Astrocyte (in vitro differentiated cells and primary cell): Measurements from ENCODE around the gene SBK3. TPM values are rescaled to one million over a fixed set of nuclear protein-coding genes. Genes with fewer than 3 reads are reported as not detected.

Source experiments
- DNase-seq: peaks from one replicate; pipeline ENCODE4 v3.0.0-alpha.2; 2010; ENCODE audit warnings: low read depth
- FAIRE-seq: peaks from 2 replicates; lab custom pipeline; 2011; peaks lifted over from hg19 to GRCh38; lab: Jason Lieb, UNC
- H2AFZ ChIP-seq: 2 replicates; pipeline ENCODE4 v1.6.0; 2012; ENCODE audit warnings: low read depth, low read length, inconsistent platforms
- H3K27ac ChIP-seq: 2 replicates; pipeline ENCODE4 v1.5.1; 2011; ENCODE audit warnings: low read depth, low read length, inconsistent platforms
- H3K27me3 ChIP-seq: 2 replicates; pipeline ENCODE4 v1.6.0; 2011; ENCODE audit warnings: low read length, inconsistent platforms; ENCODE audit not compliant: insufficient read depth
- H3K36me3 ChIP-seq: 2 replicates; pipeline ENCODE4 v1.5.1; 2011; ENCODE audit warnings: low read length, inconsistent platforms; ENCODE audit not compliant: insufficient read depth
- H3K4me1 ChIP-seq: 2 replicates; pipeline ENCODE4 v1.5.1; 2011; ENCODE audit warnings: low read length, inconsistent platforms; ENCODE audit not compliant: insufficient read depth
- H3K4me2 ChIP-seq: 2 replicates; pipeline ENCODE4 v1.6.0; 2012; ENCODE audit warnings: low read length, inconsistent platforms
- H3K4me3 ChIP-seq: 2 replicates; pipeline ENCODE4 v1.5.1; 2011; ENCODE audit warnings: low read depth, mild to moderate bottlenecking, low read length, inconsistent platforms; ENCODE audit not compliant: insufficient read depth
- H3K79me2 ChIP-seq: 2 replicates; pipeline ENCODE4 v1.6.0; 2012; ENCODE audit warnings: mild to moderate bottlenecking, low read length, inconsistent platforms; ENCODE audit not compliant: insufficient read depth
- H3K9ac ChIP-seq: 2 replicates; pipeline ENCODE4 v1.6.0; 2012; ENCODE audit warnings: mild to moderate bottlenecking, low read length, inconsistent platforms
- H3K9me3 ChIP-seq: 2 replicates; pipeline ENCODE4 v1.5.1; 2012; ENCODE audit warnings: low read depth, mild to moderate bottlenecking, low read length, inconsistent platforms; ENCODE audit not compliant: insufficient read depth
- H4K20me1 ChIP-seq: 2 replicates; pipeline ENCODE4 v1.6.0; 2012; ENCODE audit warnings: low read length, inconsistent platforms; ENCODE audit not compliant: insufficient read depth
- H3K27ac Mint-ChIP-seq: one replicate; pipeline ENCODE4 v1.8.0; 2021; ENCODE audit warnings: mild to moderate bottlenecking, mixed read lengths; ENCODE audit not compliant: unreplicated experiment
- H3K27me3 Mint-ChIP-seq: one replicate; pipeline ENCODE4 v1.8.0; 2021; ENCODE audit warnings: low read depth, mixed read lengths; ENCODE audit not compliant: unreplicated experiment
- H3K36me3 Mint-ChIP-seq: one replicate; pipeline ENCODE4 v1.8.0; 2021; ENCODE audit warnings: low read depth, mixed read lengths; ENCODE audit not compliant: unreplicated experiment
- H3K4me1 Mint-ChIP-seq: one replicate; pipeline ENCODE4 v1.8.0; 2021; ENCODE audit warnings: low read depth, mixed read lengths; ENCODE audit not compliant: unreplicated experiment
- H3K4me3 Mint-ChIP-seq: one replicate; pipeline ENCODE4 v1.8.0; 2021; ENCODE audit warnings: mild to moderate bottlenecking, moderate library complexity, mixed read lengths; ENCODE audit not compliant: unreplicated experiment
- H3K9me3 Mint-ChIP-seq: one replicate; pipeline ENCODE4 v1.8.0; 2021; ENCODE audit warnings: mild to moderate bottlenecking, mixed read lengths; ENCODE audit not compliant: unreplicated experiment
- EZH2 ChIP-seq: IDR thresholded peaks from 2 replicates; pipeline ENCODE4 v1.6.1; 2012; ENCODE audit warnings: mild to moderate bottlenecking, low read length, inconsistent platforms; ENCODE audit not compliant: insufficient read depth
- total RNA-seq: library from RNA; stranded (reverse); gene quantifications from 2 replicates; pipeline ENCODE4 v1.2.1, GENCODE V29; 2021
- TF ChIP-seq, protein P1 (sequence below): IDR thresholded peaks from 2 replicates; pipeline ENCODE4 v1.5.1; 2011; ENCODE audit warnings: low read depth, mild to moderate bottlenecking, inconsistent platforms, low read length, moderate library complexity; ENCODE audit not compliant: insufficient read depth

Gene SBK3
- total RNA-seq, 1 donor from 2014 or later: 0.91 TPM

DNA sequence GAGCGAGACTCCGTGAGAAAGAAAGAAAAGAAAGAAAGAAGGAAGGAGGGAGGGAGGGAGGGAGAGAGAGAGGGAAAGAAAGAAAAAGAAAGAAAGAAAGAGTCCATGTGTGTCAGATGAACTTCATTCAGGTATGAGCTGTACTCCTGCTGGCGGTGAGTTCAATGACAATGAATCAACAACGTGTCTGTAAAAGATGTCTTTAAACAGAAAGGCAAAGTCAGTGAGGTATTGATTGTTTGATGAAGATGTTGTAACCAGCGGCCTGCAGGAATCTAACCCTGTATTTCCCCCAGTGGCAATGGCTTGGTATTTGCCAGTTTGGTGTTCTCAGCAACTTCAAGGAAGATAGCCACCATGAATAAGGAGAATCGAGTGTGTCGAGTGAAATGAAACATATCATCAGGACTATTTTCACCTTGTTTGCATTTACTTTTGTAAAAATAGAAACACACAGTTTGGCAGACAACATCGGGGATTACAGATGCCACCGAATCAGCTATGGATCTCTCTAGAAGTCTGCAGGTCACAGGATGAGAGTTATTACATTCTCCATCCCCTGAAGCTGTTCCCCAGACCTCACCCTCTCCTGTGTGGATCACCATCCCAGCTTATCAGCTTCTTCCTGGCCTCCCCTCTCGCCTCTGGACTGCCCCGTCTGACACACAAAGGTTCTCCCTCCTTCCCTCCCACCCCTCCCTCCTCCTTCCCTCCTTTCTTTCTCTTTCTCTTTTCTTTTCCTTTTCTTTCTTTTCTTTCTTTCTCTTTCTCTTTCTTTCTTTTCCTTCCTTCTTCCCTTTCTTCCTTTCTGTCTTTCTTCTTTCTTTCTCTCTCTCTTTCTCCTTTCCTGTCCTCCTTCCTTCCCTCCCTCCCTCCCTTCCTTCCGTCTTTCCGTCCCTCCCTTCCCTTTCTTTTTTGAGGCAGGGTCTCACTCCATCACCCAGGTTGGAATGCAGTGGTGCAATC lies 8.2 kb upstream of the SBK3 start:
- Mint-ChIP-seq H3K4me1 (peaks cover 30% of the 10 kb centered on the region), H3K9me3 (no peaks in the 10 kb centered on the region), H3K27ac (peak overlapping the region; percentile 96), H3K27me3 (no peaks in the 10 kb centered on the region), H3K4me3 (peak overlapping the region; percentile 21), H3K36me3 (no peaks in the 10 kb centered on the region)
- Histone ChIP-seq H3K4me2 (peak overlapping the region; percentile 62), H3K4me3 (no peak overlapping the region), H3K36me3 (no peaks in the 10 kb centered on the region), H3K79me2 (no peaks in the 10 kb centered on the region), H3K9me3 (no peaks in the 10 kb centered on the region), H2AFZ (peak overlapping the region; percentile 23), H3K9ac (peak overlapping the region; percentile 9), H3K27me3 (no peaks in the 10 kb centered on the region), H3K27ac (peak overlapping the region; percentile 27), H3K4me1 (peaks cover 30% of the 10 kb centered on the region), H4K20me1 (no peaks in the 10 kb centered on the region)
- FAIRE-seq: peak; percentile 59
- peak; percentile 5 for DNase-seq
- TF ChIP-seq EZH2: no peak
- TF ChIP-seq, protein P1, sequence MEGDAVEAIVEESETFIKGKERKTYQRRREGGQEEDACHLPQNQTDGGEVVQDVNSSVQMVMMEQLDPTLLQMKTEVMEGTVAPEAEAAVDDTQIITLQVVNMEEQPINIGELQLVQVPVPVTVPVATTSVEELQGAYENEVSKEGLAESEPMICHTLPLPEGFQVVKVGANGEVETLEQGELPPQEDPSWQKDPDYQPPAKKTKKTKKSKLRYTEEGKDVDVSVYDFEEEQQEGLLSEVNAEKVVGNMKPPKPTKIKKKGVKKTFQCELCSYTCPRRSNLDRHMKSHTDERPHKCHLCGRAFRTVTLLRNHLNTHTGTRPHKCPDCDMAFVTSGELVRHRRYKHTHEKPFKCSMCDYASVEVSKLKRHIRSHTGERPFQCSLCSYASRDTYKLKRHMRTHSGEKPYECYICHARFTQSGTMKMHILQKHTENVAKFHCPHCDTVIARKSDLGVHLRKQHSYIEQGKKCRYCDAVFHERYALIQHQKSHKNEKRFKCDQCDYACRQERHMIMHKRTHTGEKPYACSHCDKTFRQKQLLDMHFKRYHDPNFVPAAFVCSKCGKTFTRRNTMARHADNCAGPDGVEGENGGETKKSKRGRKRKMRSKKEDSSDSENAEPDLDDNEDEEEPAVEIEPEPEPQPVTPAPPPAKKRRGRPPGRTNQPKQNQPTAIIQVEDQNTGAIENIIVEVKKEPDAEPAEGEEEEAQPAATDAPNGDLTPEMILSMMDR: no peak

DNA sequence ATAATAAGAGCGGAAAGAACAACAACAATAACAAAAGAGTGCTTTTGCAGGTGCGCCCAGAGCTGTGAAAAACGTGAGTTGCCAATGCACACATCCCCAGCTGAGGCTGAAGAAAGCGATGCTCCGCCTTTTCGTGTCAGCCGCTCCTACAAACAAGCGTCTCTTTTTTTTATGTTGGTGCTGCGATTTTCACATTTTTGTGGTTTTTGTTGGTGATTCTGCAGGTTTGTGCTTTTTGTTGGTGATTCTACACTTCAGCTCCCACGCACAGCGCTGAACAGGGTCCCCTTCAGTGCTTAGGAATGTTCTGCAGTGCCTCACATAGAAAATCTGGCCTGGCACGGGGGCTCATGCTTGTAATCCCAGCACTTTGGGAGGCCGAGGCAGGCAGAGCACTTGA lies 7.3 kb upstream of the SBK3 start:
- H3K9ac ChIP-seq: peak overlapping the region; percentile 18

More for the DNA sequence above, 7.3 kb upstream of the SBK3 start:
- Histone ChIP-seq H3K27me3 (no peaks in the 10 kb centered on the region), H2AFZ (no peak overlapping the region), H3K4me1 (peaks cover 30% of the 10 kb centered on the region), H3K9me3 (no peaks in the 10 kb centered on the region), H3K36me3 (no peaks in the 10 kb centered on the region), H4K20me1 (no peaks in the 10 kb centered on the region), H3K27ac (peak overlapping the region; percentile 46), H3K4me3 (no peak overlapping the region), H3K4me2 (peak overlapping the region; percentile 62), H3K79me2 (no peaks in the 10 kb centered on the region)
- H3K27ac Mint-ChIP-seq: peak overlapping the region; percentile 96
- TF ChIP-seq EZH2: no peak
- TF ChIP-seq, protein P1: no peak
- H3K27me3 Mint-ChIP-seq: no peaks in the 10 kb centered on the region
- peak overlapping the region; percentile 21 for H3K4me3 Mint-ChIP-seq
- no peaks in the 10 kb centered on the region for H3K9me3 Mint-ChIP-seq
- peaks cover 30% of the 10 kb centered on the region for H3K4me1 Mint-ChIP-seq
- H3K36me3 Mint-ChIP-seq: no peaks in the 10 kb centered on the region
- DNase-seq (peak; percentile 95), FAIRE-seq (no peak)
